Measurements from ENCODE around the gene FGD4. TPM values are rescaled to one million over a fixed set of nuclear protein-coding genes. Genes with fewer than 3 reads are reported as not detected.

FGD4 gene
- total RNA-seq, 1 experiment from 2014 or later, result 31.6 TPM

- CTCF ChIA-PET, result interaction anchor here (0.6 to 1.6 kb wide), 2 partner anchors 9 to 125 kb away, joined by 3 to 5 read pairs; no protein-coding TSS in a partner anchor
- no peaks in the 10 kb centered on the region for H3K27me3 Mint-ChIP-seq (ENCODE audit: insufficient read depth, unreplicated experiment)
- no peak for TF ChIP-seq CTCF (IDR thresholded peaks at IDR 0.05; ENCODE audit: insufficient read depth in 1 of 2, low read depth in 1 of 2, low read length in 1 of 2, severe bottlenecking in 1 of 2, unreplicated experiment in 1 of 2)
- H3K36me3 Mint-ChIP-seq (ENCODE audit: insufficient read depth, unreplicated experiment), result no peaks in the 10 kb centered on the region
- Histone ChIP-seq H3K36me3 (ENCODE audit: control insufficient read depth, insufficient read depth, low read length) (no peaks in the 10 kb centered on the region), H3K4me3 (ENCODE audit: low read depth, low read length) (no peak overlapping the region), H3K27me3 (replicated peaks; ENCODE audit: control insufficient read depth, insufficient read depth, low read length) (no peaks in the 10 kb centered on the region), H3K4me1 (no peaks in the 10 kb centered on the region), H3K9me3 (no peaks in the 10 kb centered on the region)
- intact Hi-C loops (cut with micrococcal nuclease; ENCODE audit: unreplicated experiment), result loop anchor here (2.0 kb wide), 1 partner anchor 16 kb away; no protein-coding TSS in a partner anchor
- no peak overlapping the region for H3K27ac Mint-ChIP-seq (ENCODE audit: unreplicated experiment)
- DNase-seq, result no peak
- H3K4me3 Mint-ChIP-seq (ENCODE audit: unreplicated experiment), result no peak overlapping the region
- BruUV-seq (replicated peaks), result no TSS peak
- POLR2A ChIA-PET, result interaction anchor here (0.6 kb wide), 1 partner anchor 1013 kb away, joined by 3 read pairs; no protein-coding TSS in a partner anchor
- no peaks in the 10 kb centered on the region for H3K9me3 Mint-ChIP-seq (ENCODE audit: unreplicated experiment)
- H3K4me1 Mint-ChIP-seq (ENCODE audit: low read depth, unreplicated experiment), result no peaks in the 10 kb centered on the region
Measured at GRCh38 chr12:32662665-32663064, 263.3 kb downstream of the FGD4 start.

GRCh38 chr12:32666018-32666417 is 266.7 kb downstream of the FGD4 start:
- H3K4me1 Mint-ChIP-seq (ENCODE audit: low read depth, unreplicated experiment), result no peaks in the 10 kb centered on the region
- no TSS peak for BruUV-seq (replicated peaks)
- H3K9me3 Mint-ChIP-seq (ENCODE audit: unreplicated experiment), result peaks cover 20% of the 10 kb centered on the region
- H3K27ac Mint-ChIP-seq (ENCODE audit: unreplicated experiment), result peak overlapping the region; percentile 6
- Histone ChIP-seq H3K9me3 (peaks cover 7% of the 10 kb centered on the region), H3K4me3 (ENCODE audit: low read depth, low read length) (peak overlapping the region; percentile 34), H3K27me3 (replicated peaks; ENCODE audit: control insufficient read depth, insufficient read depth, low read length) (no peaks in the 10 kb centered on the region), H3K36me3 (ENCODE audit: control insufficient read depth, insufficient read depth, low read length) (no peaks in the 10 kb centered on the region), H3K4me1 (no peaks in the 10 kb centered on the region)
- ChIA-PET CTCF (interaction anchor here (0.6 kb wide), 1 partner anchor 9 kb away, joined by 3 read pairs; no protein-coding TSS in a partner anchor), POLR2A (no interaction called here)
- H3K36me3 Mint-ChIP-seq (ENCODE audit: insufficient read depth, unreplicated experiment), result no peaks in the 10 kb centered on the region
- intact Hi-C loops (cut with micrococcal nuclease; ENCODE audit: unreplicated experiment), result no loop called here
- peak overlapping the region; percentile 74 for H3K4me3 Mint-ChIP-seq (ENCODE audit: unreplicated experiment)
- no peak for TF ChIP-seq CTCF (IDR thresholded peaks at IDR 0.05; ENCODE audit: insufficient read depth in 1 of 2, low read depth in 1 of 2, low read length in 1 of 2, severe bottlenecking in 1 of 2, unreplicated experiment in 1 of 2)
- no peak for DNase-seq
- H3K27me3 Mint-ChIP-seq (ENCODE audit: insufficient read depth, unreplicated experiment), result no peaks in the 10 kb centered on the region

- ChIA-PET CTCF (no interaction called here), POLR2A (no interaction called here)
- BruUV-seq (replicated peaks), result no TSS peak
- no peaks in the 10 kb centered on the region for H3K4me1 Mint-ChIP-seq (ENCODE audit: low read depth, unreplicated experiment)
- Histone ChIP-seq H3K4me3 (ENCODE audit: low read depth, low read length) (no peak overlapping the region), H3K27me3 (replicated peaks; ENCODE audit: control insufficient read depth, insufficient read depth, low read length) (no peaks in the 10 kb centered on the region), H3K36me3 (ENCODE audit: control insufficient read depth, insufficient read depth, low read length) (no peaks in the 10 kb centered on the region), H3K9me3 (peaks cover 7% of the 10 kb centered on the region), H3K4me1 (no peaks in the 10 kb centered on the region)
- no peaks in the 10 kb centered on the region for H3K27me3 Mint-ChIP-seq (ENCODE audit: insufficient read depth, unreplicated experiment)
- H3K27ac Mint-ChIP-seq (ENCODE audit: unreplicated experiment), result no peak overlapping the region
- intact Hi-C loops (cut with micrococcal nuclease; ENCODE audit: unreplicated experiment), result no loop called here
- no peaks in the 10 kb centered on the region for H3K36me3 Mint-ChIP-seq (ENCODE audit: insufficient read depth, unreplicated experiment)
- H3K4me3 Mint-ChIP-seq (ENCODE audit: unreplicated experiment), result no peak overlapping the region
- peaks cover 24% of the 10 kb centered on the region for H3K9me3 Mint-ChIP-seq (ENCODE audit: unreplicated experiment)
- TF ChIP-seq CTCF (IDR thresholded peaks at IDR 0.05; ENCODE audit: insufficient read depth in 1 of 2, low read depth in 1 of 2, low read length in 1 of 2, severe bottlenecking in 1 of 2, unreplicated experiment in 1 of 2), result no peak
- DNase-seq, result no peak
Measured at GRCh38 chr12:32669584-32669983, 270.2 kb downstream of the FGD4 start.

All from Caco-2 (cell line).